Tibial artery (tissue), 4 donors: Measurements from ENCODE around the gene OLR1.

ENCODE experiments used
- DNase-seq, 2 donors: peaks; one replicate each; pipeline ENCODE4 v3.0.0-alpha.2; 2019
- H3K27ac ChIP-seq, 2 donors: fragments of 200-600 bp; sonication (generic) in 1 of 2; 1 replicate in 1 of 2; 2 replicates in 1 of 2; pipeline ENCODE4 v1.5.1; 2018 to 2019; ENCODE audit warnings: mild to moderate bottlenecking in 1 of 2
- H3K27me3 ChIP-seq, 2 donors: fragments of 200-600 bp; sonication (generic) in 1 of 2; one replicate each; pipeline versions ENCODE4 v1.5.1 to v1.6.0; 2016 to 2019
- H3K36me3 ChIP-seq, 3 donors: fragments of 200-600 bp; sonication (generic) in 2 of 3; one replicate each; pipeline ENCODE4 v1.5.1; 2016 to 2019; ENCODE audit warnings: mild to moderate bottlenecking in 2 of 3
- H3K4me1 ChIP-seq, 4 donors: fragments of 200-600 bp; sonication (generic) in 2 of 4; 1 replicate in 3 of 4; 2 replicates in 1 of 4; pipeline ENCODE4 v1.5.1; 2016 to 2019
- H3K4me3 ChIP-seq, 2 donors: fragments of 200-600 bp; sonication (generic) in 1 of 2; 1 replicate in 1 of 2; 2 replicates in 1 of 2; pipeline ENCODE4 v1.5.1; 2018 to 2019; ENCODE audit warnings: mild to moderate bottlenecking in 2 of 2
- H3K9me3 ChIP-seq, 3 donors: fragments of 200-600 bp; sonication (generic) in 1 of 3; one replicate each; pipeline ENCODE4 v1.5.1; 2016 to 2019
- CTCF ChIP-seq, 2 experiments: fragments of 200-600 bp in 1 of 2; fragments of 450-650 bp in 1 of 2; IDR thresholded peaks; one replicate each; pipeline ENCODE4 v1.5.1; 2017 to 2019; ENCODE audit warnings: antibody characterized with exemption in 2 of 2, mild to moderate bottlenecking in 1 of 2, moderate library complexity in 1 of 2
- intact Hi-C: fragments of 100-400 bp; cut with DNase I; formaldehyde crosslinking; loops from one replicate; pipeline ENCODE4 v1.15.0; 2023; ENCODE audit warnings: low total_unique reads

Gene OLR1

DNA sequence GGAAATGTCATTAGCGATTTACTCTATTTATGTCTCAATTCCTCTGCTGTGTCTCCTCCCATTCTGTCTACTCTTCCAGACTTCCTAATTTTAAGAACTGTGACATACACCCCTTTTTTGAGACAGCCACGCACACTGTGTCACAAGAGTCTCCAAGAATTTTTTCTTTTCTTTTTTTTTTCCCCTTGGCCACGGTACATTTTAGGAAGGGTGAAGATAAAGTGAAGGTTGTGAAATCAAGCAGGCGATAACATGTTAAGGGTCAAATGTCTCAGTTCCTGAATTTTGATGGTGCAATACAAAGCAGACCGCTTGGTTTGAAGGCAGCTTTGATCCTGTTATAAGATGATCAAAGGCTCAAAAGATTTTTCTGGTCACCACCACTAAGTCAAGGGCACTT lies 4.3 kb downstream of the OLR1 start:
- TF ChIP-seq CTCF (IDR thresholded peaks at IDR 0.05), result no peak
- Histone ChIP-seq H3K27ac (no peak overlapping the region), H3K4me1 (no peaks in the 10 kb centered on the region), H3K9me3 (no peaks in the 10 kb centered on the region), H3K27me3 (no peaks in the 10 kb centered on the region), H3K36me3 (no peaks in the 10 kb centered on the region), H3K4me3 (no peak overlapping the region)
- no peak for DNase-seq
- intact Hi-C loops, result no loop called here

DNA sequence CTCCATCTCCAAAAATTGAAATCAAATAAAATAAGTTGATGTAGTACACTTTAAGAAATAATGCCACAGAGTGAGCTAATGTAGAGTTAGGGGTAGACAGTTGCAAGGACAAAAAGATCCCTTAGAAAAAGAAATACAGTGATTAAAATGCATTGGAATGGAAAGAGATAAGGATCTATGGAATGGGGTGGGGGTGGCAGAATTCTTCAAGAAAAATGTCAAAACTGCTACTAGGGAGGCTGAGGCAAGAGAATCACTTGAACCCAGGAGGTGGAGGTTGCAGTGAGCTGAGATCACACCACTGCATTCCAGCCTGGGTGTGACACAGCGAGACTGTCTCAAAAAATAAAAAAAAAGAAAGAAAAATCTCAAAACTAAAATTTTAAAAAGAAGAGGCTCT lies 6.5 kb downstream of the OLR1 start:
- TF ChIP-seq CTCF (IDR thresholded peaks at IDR 0.05), result no peak
- Histone ChIP-seq H3K4me1 (no peaks in the 10 kb centered on the region), H3K4me3 (no peak overlapping the region), H3K27me3 (no peaks in the 10 kb centered on the region), H3K27ac (no peak overlapping the region), H3K36me3 (no peaks in the 10 kb centered on the region), H3K9me3 (no peaks in the 10 kb centered on the region)
- intact Hi-C loops, result no loop called here
- DNase-seq, result no peak

GRCh38 chr12:10163084-10163483 lies 8.8 kb downstream of the OLR1 start:
- no peak for DNase-seq
- Histone ChIP-seq H3K27ac (no peak overlapping the region), H3K4me1 (no peaks in the 10 kb centered on the region), H3K27me3 (no peaks in the 10 kb centered on the region), H3K4me3 (no peak overlapping the region), H3K36me3 (no peaks in the 10 kb centered on the region), H3K9me3 (no peaks in the 10 kb centered on the region)
- TF ChIP-seq CTCF (IDR thresholded peaks at IDR 0.05), result no peak
- intact Hi-C loops, result no loop called here

DNA sequence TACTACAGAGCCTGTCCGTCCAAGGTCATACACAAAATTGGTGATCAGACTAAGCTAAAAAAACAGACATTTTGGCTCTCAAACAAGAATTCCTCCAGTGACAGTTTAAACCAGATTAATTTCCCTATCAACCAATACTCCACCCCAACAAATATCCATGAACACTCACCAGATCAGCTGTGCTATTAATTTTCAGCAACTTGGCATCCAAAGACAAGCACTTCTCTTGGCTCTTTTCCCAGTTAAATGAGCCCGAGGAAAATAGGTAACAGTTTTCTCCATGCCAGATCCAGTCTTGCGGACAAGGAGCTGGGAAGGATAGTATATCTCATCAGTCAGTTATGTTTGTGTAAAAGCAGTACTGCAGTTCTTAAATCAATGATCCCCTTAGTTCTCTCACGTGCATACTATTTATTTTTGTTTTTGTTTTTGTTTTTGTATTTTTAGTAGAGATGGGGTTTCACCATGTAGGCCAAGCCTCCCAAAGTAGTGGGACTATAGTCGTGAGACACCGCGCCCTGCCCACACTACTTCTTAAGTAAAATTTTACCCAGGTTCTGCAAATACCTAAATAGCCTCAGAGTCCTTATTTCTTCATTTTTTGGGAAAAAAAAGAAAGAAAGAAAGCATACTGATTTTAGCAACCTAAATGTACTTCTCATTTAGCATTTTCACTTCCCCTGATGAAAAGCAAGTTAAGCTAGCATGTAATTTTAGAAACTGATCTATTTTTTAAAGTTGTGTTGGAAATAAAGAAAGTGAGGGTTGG lies 11.1 kb downstream of the OLR1 start:
- TF ChIP-seq CTCF (IDR thresholded peaks at IDR 0.05), result no peak
- H3K9me3 ChIP-seq, result no peaks in the 10 kb centered on the region
- no peaks in the 10 kb centered on the region for H3K27me3 ChIP-seq
- no peaks in the 10 kb centered on the region for H3K36me3 ChIP-seq
- no peak overlapping the region for H3K4me3 ChIP-seq
- no peak for DNase-seq
- H3K27ac ChIP-seq, result no peak overlapping the region
- intact Hi-C loops, result no loop called here
- no peaks in the 10 kb centered on the region for H3K4me1 ChIP-seq

DNA sequence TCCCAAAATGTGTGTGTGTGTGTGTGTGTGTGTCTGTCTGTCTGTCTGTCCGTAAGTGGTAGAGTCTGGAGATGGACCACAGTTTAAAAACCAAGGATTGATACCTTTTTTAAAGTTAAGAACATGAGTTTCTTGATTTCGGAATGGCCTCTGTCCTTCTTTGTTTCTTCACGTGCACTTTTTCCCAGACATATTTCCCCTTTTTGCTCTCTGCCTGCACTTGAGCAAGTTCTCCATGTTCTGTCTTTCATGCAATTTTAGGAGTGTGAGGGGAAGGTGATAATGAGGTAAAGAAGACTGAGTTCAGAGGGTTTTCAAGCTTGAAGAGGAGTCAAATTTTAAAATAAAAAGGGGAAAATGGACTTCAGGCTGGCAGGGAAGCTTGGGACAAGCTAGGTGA lies 12.7 kb downstream of the OLR1 start:
- TF ChIP-seq CTCF (IDR thresholded peaks at IDR 0.05), result no peak
- H3K4me1 ChIP-seq, result no peaks in the 10 kb centered on the region
- H3K27me3 ChIP-seq, result no peaks in the 10 kb centered on the region
- no peak for DNase-seq
- no peak overlapping the region for H3K27ac ChIP-seq
- intact Hi-C loops, result no loop called here
- no peaks in the 10 kb centered on the region for H3K9me3 ChIP-seq
- no peaks in the 10 kb centered on the region for H3K36me3 ChIP-seq
- H3K4me3 ChIP-seq, result no peak overlapping the region

GRCh38 chr12:10158406-10158805 lies 13.5 kb downstream of the OLR1 start:
- H3K9me3 ChIP-seq, result no peaks in the 10 kb centered on the region
- H3K4me3 ChIP-seq, result no peak overlapping the region
- intact Hi-C loops, result no loop called here
- H3K27me3 ChIP-seq, result no peaks in the 10 kb centered on the region
- DNase-seq, result no peak
- H3K27ac ChIP-seq, result no peak overlapping the region
- H3K4me1 ChIP-seq, result peaks cover 0 to 7% (median 3%) of the 10 kb centered on the region in 4 donors
- TF ChIP-seq CTCF (IDR thresholded peaks at IDR 0.05), result no peak
- no peaks in the 10 kb centered on the region for H3K36me3 ChIP-seq
